Measurements from ENCODE around the gene DYSF. TPM values are rescaled to one million over a fixed set of nuclear protein-coding genes. Genes with fewer than 3 reads are reported as not detected.

DYSF gene
- total and polyA plus RNA-seq, 2 donors (not counting 3 experiments of a cell fraction or from before 2014, with no cell fraction given) = 50.9 to 152 TPM

GRCh38 chr2:71674158-71674851, 220.9 kb downstream of the DYSF start:
- ChIA-PET POLR2A (no interaction called here), CTCF (interaction anchor here (0.5 kb wide), 1 partner anchor 20 kb away, joined by 4 read pairs; no protein-coding TSS in a partner anchor)
- Histone ChIP-seq H3K4me3 (replicated peaks in 1 of 3; ENCODE audit: insufficient read depth in 1 of 3, low read depth in 1 of 3, low read length in 3 of 3) (no peak overlapping the region), H3K27ac (ENCODE audit: insufficient read depth, low read depth, low read length) (no peak overlapping the region), H3K9me1 (replicated peaks; ENCODE audit: control insufficient read depth, extremely low read depth, insufficient read depth, low read length) (no peaks in the 10 kb centered on the region), H3K36me3 (ENCODE audit: control insufficient read depth in 2 of 2, extremely low read depth in 1 of 2, insufficient read depth in 2 of 2, low read length in 2 of 2) (peaks cover 5 to 12% of the 10 kb centered on the region in 2 experiments), H3K27me3 (ENCODE audit: control insufficient read depth in 2 of 2, insufficient read depth in 2 of 2, low read length in 2 of 2) (no peaks in the 10 kb centered on the region), H3K4me2 (ENCODE audit: insufficient read depth, low read length) (no peak overlapping the region), H4K20me1 (replicated peaks; ENCODE audit: control insufficient read depth, extremely low read depth, insufficient read depth, low read length) (no peaks in the 10 kb centered on the region), H3K9ac (replicated peaks; ENCODE audit: extremely low read depth, insufficient read depth, low read length) (no peak overlapping the region), H3K9me3 (replicated peaks; ENCODE audit: control insufficient read depth, insufficient read depth, low read length) (no peaks in the 10 kb centered on the region), H3K4me1 (ENCODE audit: control insufficient read depth, extremely low read depth, insufficient read depth, low read length) (no peaks in the 10 kb centered on the region), H3K79me2 (ENCODE audit: control insufficient read depth, insufficient read depth, low read length) (no peaks in the 10 kb centered on the region), H2AFZ (ENCODE audit: low read depth, low read length) (no peak overlapping the region)
- BruUV-seq (replicated peaks) = no TSS peak
- intact Hi-C loops (cut with micrococcal nuclease) = no loop called here
- DNase-seq (ENCODE audit: low read depth, low spot score) = no peak
- TF ChIP-seq MAX (IDR thresholded peaks at IDR 0.05; ENCODE audit: insufficient read depth, insufficient read length) (no peak), FOS (IDR thresholded peaks at IDR 0.05; ENCODE audit: borderline replicate concordance, insufficient read depth, low read length) (no peak), EZH2 (IDR thresholded peaks at IDR 0.05; ENCODE audit: borderline replicate concordance, low read depth, low read length, severe bottlenecking) (no peak), POLR2AphosphoS5 (IDR thresholded peaks at IDR 0.05; ENCODE audit: insufficient read depth, low read depth, low read length) (no peak), GATA2 (IDR thresholded peaks at IDR 0.05; ENCODE audit: insufficient read depth, insufficient read length, low read depth, low read length) (no peak), JUN (IDR thresholded peaks at IDR 0.05; ENCODE audit: borderline replicate concordance, insufficient read depth, insufficient read length, low read depth) (no peak), POLR2A (IDR thresholded peaks at IDR 0.05; ENCODE audit: low read depth, low read length) (no peak), MYC (IDR thresholded peaks at IDR 0.05; ENCODE audit: low read depth, low read length) (no peak)
- TF ChIP-seq, protein P1, sequence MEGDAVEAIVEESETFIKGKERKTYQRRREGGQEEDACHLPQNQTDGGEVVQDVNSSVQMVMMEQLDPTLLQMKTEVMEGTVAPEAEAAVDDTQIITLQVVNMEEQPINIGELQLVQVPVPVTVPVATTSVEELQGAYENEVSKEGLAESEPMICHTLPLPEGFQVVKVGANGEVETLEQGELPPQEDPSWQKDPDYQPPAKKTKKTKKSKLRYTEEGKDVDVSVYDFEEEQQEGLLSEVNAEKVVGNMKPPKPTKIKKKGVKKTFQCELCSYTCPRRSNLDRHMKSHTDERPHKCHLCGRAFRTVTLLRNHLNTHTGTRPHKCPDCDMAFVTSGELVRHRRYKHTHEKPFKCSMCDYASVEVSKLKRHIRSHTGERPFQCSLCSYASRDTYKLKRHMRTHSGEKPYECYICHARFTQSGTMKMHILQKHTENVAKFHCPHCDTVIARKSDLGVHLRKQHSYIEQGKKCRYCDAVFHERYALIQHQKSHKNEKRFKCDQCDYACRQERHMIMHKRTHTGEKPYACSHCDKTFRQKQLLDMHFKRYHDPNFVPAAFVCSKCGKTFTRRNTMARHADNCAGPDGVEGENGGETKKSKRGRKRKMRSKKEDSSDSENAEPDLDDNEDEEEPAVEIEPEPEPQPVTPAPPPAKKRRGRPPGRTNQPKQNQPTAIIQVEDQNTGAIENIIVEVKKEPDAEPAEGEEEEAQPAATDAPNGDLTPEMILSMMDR (IDR thresholded peaks at IDR 0.05; ENCODE audit: extremely low read depth in 1 of 2, insufficient read depth in 1 of 2, low read depth in 1 of 2, low read length in 2 of 2) = no peak
- dilution Hi-C loops (cut with MboI; ENCODE audit: extremely low pct_ligation_motif_present, low sequenced_read_pairs) = no loop called here
- no peak for FAIRE-seq

Data from endothelial cell of umbilical vein (primary cell).